Measurements from ENCODE around the gene CLTC. TPM values are rescaled to one million over a fixed set of nuclear protein-coding genes. Genes with fewer than 3 reads are reported as not detected.

Gene CLTC
- total RNA-seq, 1 donor from 2014 or later: 113 TPM

DNA sequence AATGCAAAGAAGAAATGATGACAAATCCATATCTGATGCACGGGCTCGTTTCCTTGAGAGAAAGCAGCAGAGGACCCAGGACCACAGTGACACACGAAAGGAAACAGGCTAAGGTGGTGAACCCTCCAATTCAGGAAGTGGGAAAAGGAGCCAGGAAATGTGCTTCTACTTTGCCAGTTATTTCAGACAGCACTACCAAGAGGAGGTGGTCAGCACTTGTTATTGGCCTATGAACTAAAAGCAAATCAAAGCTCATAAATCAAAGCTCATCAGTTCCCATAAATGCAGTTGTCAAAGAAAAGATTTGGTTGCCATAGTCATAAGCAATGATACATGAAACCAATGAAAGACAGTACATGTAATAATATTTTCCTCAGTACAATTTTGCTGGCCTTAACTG is 12.6 kb upstream of the CLTC start:
- no peak for DNase-seq (ENCODE audit: extremely low spot score in 2 of 2)
- H3K27me3 ChIP-seq: no peaks in the 10 kb centered on the region
- TF ChIP-seq, protein P1, sequence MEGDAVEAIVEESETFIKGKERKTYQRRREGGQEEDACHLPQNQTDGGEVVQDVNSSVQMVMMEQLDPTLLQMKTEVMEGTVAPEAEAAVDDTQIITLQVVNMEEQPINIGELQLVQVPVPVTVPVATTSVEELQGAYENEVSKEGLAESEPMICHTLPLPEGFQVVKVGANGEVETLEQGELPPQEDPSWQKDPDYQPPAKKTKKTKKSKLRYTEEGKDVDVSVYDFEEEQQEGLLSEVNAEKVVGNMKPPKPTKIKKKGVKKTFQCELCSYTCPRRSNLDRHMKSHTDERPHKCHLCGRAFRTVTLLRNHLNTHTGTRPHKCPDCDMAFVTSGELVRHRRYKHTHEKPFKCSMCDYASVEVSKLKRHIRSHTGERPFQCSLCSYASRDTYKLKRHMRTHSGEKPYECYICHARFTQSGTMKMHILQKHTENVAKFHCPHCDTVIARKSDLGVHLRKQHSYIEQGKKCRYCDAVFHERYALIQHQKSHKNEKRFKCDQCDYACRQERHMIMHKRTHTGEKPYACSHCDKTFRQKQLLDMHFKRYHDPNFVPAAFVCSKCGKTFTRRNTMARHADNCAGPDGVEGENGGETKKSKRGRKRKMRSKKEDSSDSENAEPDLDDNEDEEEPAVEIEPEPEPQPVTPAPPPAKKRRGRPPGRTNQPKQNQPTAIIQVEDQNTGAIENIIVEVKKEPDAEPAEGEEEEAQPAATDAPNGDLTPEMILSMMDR (IDR thresholded peaks at IDR 0.05): no peak
- TF ChIP-seq POLR2A (IDR thresholded peaks at IDR 0.05) (no peak), POLR2AphosphoS5 (IDR thresholded peaks at IDR 0.05; ENCODE audit: insufficient read depth in 1 of 2, low read depth in 1 of 2) (no peak)
- H3K36me3 ChIP-seq: peaks cover 0 to 42% of the 10 kb centered on the region in 2 donors
- H3K4me1 ChIP-seq: no peaks in the 10 kb centered on the region
- H3K4me3 ChIP-seq: no peak overlapping the region
- intact Hi-C loops (cut with DNase I): no loop called here
- no peaks in the 10 kb centered on the region for H3K9me3 ChIP-seq
- H3K27ac ChIP-seq: no peak overlapping the region

DNA sequence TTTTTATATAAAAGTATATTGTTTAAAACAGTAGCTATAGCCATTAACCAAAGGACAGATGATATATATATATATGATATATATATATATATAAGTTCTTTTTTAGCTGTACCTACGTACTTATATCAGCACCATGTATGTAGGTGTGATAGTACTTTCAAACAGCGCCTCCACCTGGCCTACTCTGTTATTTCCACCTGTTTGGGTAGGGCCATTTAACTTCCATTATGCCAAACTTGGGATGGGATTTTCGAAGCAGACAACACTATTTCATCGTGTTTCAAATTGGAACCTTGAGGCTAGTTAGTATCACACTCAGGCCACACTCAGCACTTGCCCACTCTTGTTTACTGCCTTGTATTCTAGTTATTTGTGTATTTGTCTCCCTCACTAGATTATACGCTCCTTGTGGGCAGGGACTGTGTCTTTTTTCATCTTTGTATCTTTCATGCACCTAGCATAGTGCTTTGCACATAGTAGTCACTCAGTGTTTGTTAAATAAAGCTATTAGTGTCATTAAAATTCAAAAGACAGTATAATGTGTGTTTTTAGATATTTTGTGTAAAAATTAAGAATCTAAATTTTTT is 11.8 kb upstream of the CLTC start:
- Histone ChIP-seq H3K9me3 (no peaks in the 10 kb centered on the region), H3K36me3 (peaks cover 0 to 44% of the 10 kb centered on the region in 2 donors), H3K27me3 (no peaks in the 10 kb centered on the region), H3K4me1 (no peaks in the 10 kb centered on the region), H3K4me3 (no peak overlapping the region), H3K27ac (no peak overlapping the region)
- no peak for TF ChIP-seq POLR2AphosphoS5 (IDR thresholded peaks at IDR 0.05; ENCODE audit: insufficient read depth in 1 of 2, low read depth in 1 of 2)
- TF ChIP-seq, protein P1 (IDR thresholded peaks at IDR 0.05): no peak
- no peak for TF ChIP-seq POLR2A (IDR thresholded peaks at IDR 0.05)
- intact Hi-C loops (cut with DNase I): no loop called here
- no peak for DNase-seq (ENCODE audit: extremely low spot score in 2 of 2)

DNA sequence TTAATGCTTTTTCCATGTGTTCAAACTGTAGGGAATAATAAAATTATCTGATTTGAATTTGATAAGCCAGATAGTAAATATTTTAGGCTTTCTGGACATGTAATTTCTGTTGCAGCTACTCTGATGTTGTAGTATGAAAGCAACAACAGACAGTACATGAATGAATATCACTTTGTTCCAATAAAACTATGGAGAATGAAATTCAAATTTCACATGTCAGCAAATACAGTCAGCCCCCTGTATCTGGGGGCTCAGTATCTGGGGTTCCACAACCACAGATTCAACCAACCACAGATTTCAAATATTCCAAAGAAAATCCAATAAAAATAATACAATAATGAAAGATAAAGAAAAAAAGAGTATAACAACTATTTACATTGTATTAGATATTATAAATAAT is 8.2 kb upstream of the CLTC start:
- H3K4me3 ChIP-seq: no peak overlapping the region
- intact Hi-C loops (cut with DNase I): no loop called here
- no peaks in the 10 kb centered on the region for H3K9me3 ChIP-seq
- peaks cover 0 to 20% of the 10 kb centered on the region in 2 donors for H3K36me3 ChIP-seq
- no peaks in the 10 kb centered on the region for H3K27me3 ChIP-seq
- no peak for TF ChIP-seq POLR2AphosphoS5 (IDR thresholded peaks at IDR 0.05; ENCODE audit: insufficient read depth in 1 of 2, low read depth in 1 of 2)
- TF ChIP-seq POLR2A (IDR thresholded peaks at IDR 0.05): no peak
- TF ChIP-seq, protein P1 (IDR thresholded peaks at IDR 0.05): no peak
- no peaks in the 10 kb centered on the region for H3K4me1 ChIP-seq
- H3K27ac ChIP-seq: no peak overlapping the region
- DNase-seq (ENCODE audit: extremely low spot score in 2 of 2): no peak

DNA sequence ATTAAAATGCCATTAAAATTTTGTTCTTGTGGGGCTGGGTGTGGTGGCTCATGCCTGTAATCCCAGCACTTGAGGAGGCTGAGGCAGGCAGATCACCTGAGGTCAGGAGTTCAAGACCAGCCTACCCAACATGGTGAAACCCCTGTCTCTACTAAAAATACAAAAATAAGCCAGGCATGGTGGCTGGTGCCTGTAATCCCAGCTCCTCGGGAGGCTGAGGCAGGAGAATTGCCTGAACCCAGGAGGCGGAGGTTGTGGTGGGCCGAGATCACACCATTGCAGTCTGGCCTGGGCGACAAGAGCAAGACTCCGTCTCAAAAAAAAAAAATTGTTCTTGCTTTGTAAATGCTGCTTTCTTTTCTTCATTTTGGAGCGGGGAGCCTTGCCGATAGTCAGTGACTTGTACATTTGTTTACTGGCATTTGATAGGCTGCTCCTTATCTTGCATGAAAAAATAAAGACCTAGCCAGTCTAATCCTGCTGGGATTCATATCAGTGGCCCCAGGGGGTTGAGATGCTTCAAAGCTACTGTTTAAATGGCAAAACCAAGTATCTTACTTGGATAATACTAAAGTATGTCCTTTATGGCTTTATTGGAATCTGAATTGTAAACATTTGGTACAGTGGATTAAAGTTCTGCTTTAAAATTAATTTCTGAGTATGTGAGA is 3.3 kb upstream of the CLTC start:
- Histone ChIP-seq H3K9me3 (no peaks in the 10 kb centered on the region), H3K36me3 (peaks cover 0 to 5% of the 10 kb centered on the region in 2 donors), H3K4me1 (peaks cover 24% of the 10 kb centered on the region), H3K27me3 (no peaks in the 10 kb centered on the region), H3K27ac (no peak overlapping the region), H3K4me3 (no peak overlapping the region)
- intact Hi-C loops (cut with DNase I): no loop called here
- DNase-seq (ENCODE audit: extremely low spot score in 2 of 2): no peak
- TF ChIP-seq, protein P1 (IDR thresholded peaks at IDR 0.05): no peak
- TF ChIP-seq POLR2A (IDR thresholded peaks at IDR 0.05) (no peak), POLR2AphosphoS5 (IDR thresholded peaks at IDR 0.05; ENCODE audit: insufficient read depth in 1 of 2, low read depth in 1 of 2) (no peak)

DNA sequence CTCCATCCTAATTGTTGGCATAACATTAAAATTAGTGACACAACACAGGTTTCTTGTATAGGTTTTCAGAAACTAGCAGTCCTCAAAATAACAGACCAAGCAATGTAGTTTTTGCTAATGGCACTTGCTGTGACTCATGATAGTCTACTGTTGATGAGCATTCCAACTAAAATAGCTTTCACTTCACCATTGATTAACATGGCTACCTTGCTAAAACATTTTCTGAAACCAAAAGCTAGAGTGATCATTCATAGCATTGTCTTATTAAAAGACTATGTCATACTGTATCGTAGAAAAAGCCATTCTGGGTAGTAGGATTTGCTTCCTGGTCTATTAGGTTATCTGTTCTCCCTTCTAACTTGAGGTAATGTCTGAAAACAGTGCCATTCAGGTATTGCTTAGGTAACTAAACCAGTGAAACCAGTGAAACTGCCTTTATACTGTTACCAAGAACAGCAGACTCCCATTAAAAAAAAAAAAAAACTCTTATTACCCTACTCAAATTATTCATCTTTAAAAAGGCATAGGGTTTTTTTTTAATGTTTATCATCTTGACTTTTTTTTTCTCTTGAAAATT is 2.5 kb upstream of the CLTC start:
- intact Hi-C loops (cut with DNase I): no loop called here
- Histone ChIP-seq H3K27me3 (no peaks in the 10 kb centered on the region), H3K9me3 (no peaks in the 10 kb centered on the region), H3K4me3 (no peak overlapping the region), H3K4me1 (peaks cover 33% of the 10 kb centered on the region), H3K36me3 (peaks cover 0 to 5% of the 10 kb centered on the region in 2 donors), H3K27ac (no peak overlapping the region)
- no peak for DNase-seq (ENCODE audit: extremely low spot score in 2 of 2)
- TF ChIP-seq POLR2AphosphoS5 (IDR thresholded peaks at IDR 0.05; ENCODE audit: insufficient read depth in 1 of 2, low read depth in 1 of 2) (peak in 1 of 2 donors; percentile 10), POLR2A (IDR thresholded peaks at IDR 0.05) (no peak)
- TF ChIP-seq, protein P1 (IDR thresholded peaks at IDR 0.05): no peak
